DMS53 treated with DMSO at 0.1 percent for 48 hours (cell line): ENCODE results near the gene KCND2.
"Not testable (repeated sequence)": the region's sequence is repeated elsewhere in the genome, so short reads cannot be mapped to it uniquely, and the experiment has no call there.

ENCODE experiments used
- DNase-seq: peaks from one replicate; lab custom pipeline; 2025; ENCODE audit not compliant: unreplicated experiment; lab: John Stamatoyannopoulos, UW

KCND2 gene

GRCh38 chr7:120272701-120273475 lies at the start of gene KCND2:
Gene KCND2, plus strand, starts transcription at chr7:120273175.
- peak; percentile 45 for DNase-seq

GRCh38 chr7:120226188-120226587 lies 46.8 kb upstream of the KCND2 start:
- no peak for DNase-seq

GRCh38 chr7:120227255-120227654 lies 45.7 kb upstream of the KCND2 start:
- no peak for DNase-seq

- no peak for DNase-seq
Measured at GRCh38 chr7:120229084-120229483, 43.9 kb upstream of the KCND2 start.

GRCh38 chr7:120233338-120233737 lies 39.6 kb upstream of the KCND2 start:
- no peak for DNase-seq

GRCh38 chr7:120240350-120240749 lies 32.6 kb upstream of the KCND2 start:
- DNase-seq, result not testable (repeated sequence)

GRCh38 chr7:120241973-120242372 lies 31.0 kb upstream of the KCND2 start:
- no peak for DNase-seq

- DNase-seq, result no peak
Measured at GRCh38 chr7:120254845-120255244, 18.1 kb upstream of the KCND2 start.

- DNase-seq, result no peak
Measured at GRCh38 chr7:120256344-120257070, 16.5 kb upstream of the KCND2 start.

- DNase-seq, result no peak
Measured at GRCh38 chr7:120259386-120259785, 13.6 kb upstream of the KCND2 start.

GRCh38 chr7:120260111-120260510 lies 12.9 kb upstream of the KCND2 start:
- no peak for DNase-seq

GRCh38 chr7:120272261-120272660 lies 714 bp upstream of the KCND2 start:
- peak; percentile 87 for DNase-seq

GRCh38 chr7:120273476-120273975 lies 551 bp downstream of the KCND2 start:
- peak; percentile 82 for DNase-seq

GRCh38 chr7:120274482-120274881 lies 1.5 kb downstream of the KCND2 start:
- DNase-seq, result no peak

- DNase-seq, result no peak
Measured at GRCh38 chr7:120274899-120275298, 1.9 kb downstream of the KCND2 start.

GRCh38 chr7:120276720-120277119 lies 3.7 kb downstream of the KCND2 start:
- no peak for DNase-seq

GRCh38 chr7:120278773-120279172 lies 5.8 kb downstream of the KCND2 start:
- no peak for DNase-seq

- no peak for DNase-seq
Measured at GRCh38 chr7:120280743-120281142, 7.8 kb downstream of the KCND2 start.

GRCh38 chr7:120293027-120293426 lies 20.1 kb downstream of the KCND2 start:
- no peak for DNase-seq

- no peak for DNase-seq
Measured at GRCh38 chr7:120302190-120302589, 29.2 kb downstream of the KCND2 start.

GRCh38 chr7:120303105-120303504 lies 30.1 kb downstream of the KCND2 start:
- DNase-seq, result no peak

GRCh38 chr7:120304674-120305073 lies 31.7 kb downstream of the KCND2 start:
- DNase-seq, result no peak
